Spleen (tissue), 11 donors: ENCODE results near the gene KLHL25. TPM values are rescaled to one million over a fixed set of nuclear protein-coding genes. Genes with fewer than 3 reads are reported as not detected.

Experiments
- DNase-seq: peaks from one replicate; pipeline ENCODE4 v3.0.0-alpha.2; 2020
- H3K27ac ChIP-seq, 8 donors: fragments of 200-600 bp; sonication (generic) in 7 of 8; 1 replicate in 4 of 8; 2 replicates in 4 of 8; pipeline versions ENCODE4 v1.5.0 to v1.8.0; 2016 to 2021; ENCODE audit warnings: inconsistent platforms in 4 of 8, mild to moderate bottlenecking in 4 of 8, moderate library complexity in 1 of 8
- H3K27me3 ChIP-seq, 7 donors: fragments of 200-600 bp; sonication (generic) in 6 of 7; replicated peaks in 1 of 7; 1 replicate in 4 of 7; 2 replicates in 3 of 7; pipeline versions ENCODE4 v1.5.0 to v1.8.0; 2016 to 2021; ENCODE audit warnings: inconsistent platforms in 3 of 7, mild to moderate bottlenecking in 1 of 7
- H3K36me3 ChIP-seq, 6 donors: fragments of 200-600 bp; sonication (generic) in 5 of 6; 1 replicate in 4 of 6; 2 replicates in 2 of 6; pipeline versions ENCODE4 v1.5.0 to v1.8.0; 2016 to 2021; ENCODE audit warnings: inconsistent platforms in 2 of 6
- H3K4me1 ChIP-seq, 6 donors: fragments of 200-600 bp; sonication (generic) in 5 of 6; 1 replicate in 3 of 6; 2 replicates in 3 of 6; pipeline versions ENCODE4 v1.5.0 to v1.8.0; 2016 to 2021; ENCODE audit warnings: inconsistent platforms in 3 of 6
- H3K4me3 ChIP-seq, 8 donors: fragments of 200-600 bp; sonication (generic) in 7 of 8; 1 replicate in 4 of 8; 2 replicates in 4 of 8; pipeline versions ENCODE4 v1.5.0 to v1.8.0; 2016 to 2021; ENCODE audit warnings: inconsistent platforms in 4 of 8, mild to moderate bottlenecking in 4 of 8, moderate library complexity in 2 of 8
- H3K9me3 ChIP-seq, 8 donors: fragments of 200-600 bp; sonication (generic) in 7 of 8; 1 replicate in 4 of 8; 2 replicates in 4 of 8; pipeline versions ENCODE4 v1.5.0 to v1.8.0; 2016 to 2021; ENCODE audit warnings: inconsistent platforms in 4 of 8
- CTCF ChIP-seq, 11 experiments: fragments of 200-600 bp in 7 of 11; fragments of 450-650 bp in 4 of 11; sonication (generic) in 4 of 11; IDR thresholded peaks in 8 of 11; conservative IDR thresholded peaks in 3 of 11; 1 replicate in 7 of 11; 2 replicates in 4 of 11; pipeline versions ENCODE4 v1.4.0 to v1.8.0; 2016 to 2021; ENCODE audit warnings: antibody characterized with exemption in 11 of 11, inconsistent platforms in 4 of 11, mild to moderate bottlenecking in 1 of 11
- POLR2A ChIP-seq, 3 donors: fragments of 450-650 bp; IDR thresholded peaks; one replicate each; pipeline ENCODE4 v1.5.1; 2017; ENCODE audit warnings: antibody characterized with exemption in 3 of 3, mild to moderate bottlenecking in 1 of 3
- POLR2AphosphoS5 ChIP-seq, 3 donors: sonication (generic); formaldehyde crosslinking; IDR thresholded peaks; one replicate each; pipeline ENCODE4 v1.5.1; 2017; ENCODE audit warnings: antibody characterized with exemption in 3 of 3
- WGBS, 5 donors: extraction: QIAGEN DNeasy Blood & Tissue Kit in 3 of 5; methylation state at CpG; one replicate each; pipeline versions ENCODE4 v1.1.5 to v1.1.7; 2013 to 2018; 5-methylcytosine and 5-hydroxymethylcytosine counted together
- intact Hi-C: fragments of 100-400 bp; cut with DNase I; formaldehyde crosslinking; loops from one replicate; pipeline ENCODE4 v1.15.0; 2023; ENCODE audit warnings: low total_unique reads
- polyA plus RNA-seq, 3 donors: library from polyadenylated mRNA; stranded (reverse); fragments of 200-250 nt; gene quantifications; one replicate each; pipeline ENCODE4 v1.2.1, GENCODE V29; 2013
- total RNA-seq, 7 donors: library from RNA; depleted of rRNA in 3 of 7; stranded (reverse); fragments of >200 nt in 3 of 7; fragmentation: NEBNext Ultra II Directional in 4 of 7; extraction: Animal tissue kit (Norgen Biotek cat#: 25700) in 4 of 7; gene quantifications; one replicate each; pipeline versions ENCODE4 v1.1.0 to v1.2.1, GENCODE V29; 2016 to 2021
- donor health status: healthy with polysubstance abuse.
- donor health status: DM: no; HTN: no; CAD: no; lungs with moderate emphysema.
- donor health status: DM: no; HTN: no; CAD: no.
- donor health status: Bipolar disorder and iron deficiency.
- donor health status: healthy.
- donor health status: DM: no; HTN: no; CAD: no.
- donor health status: DM: yes; HTN: yes; CAD: no.

KLHL25 gene
- total and polyA plus RNA-seq, 10 donors, result 1.00 to 4.6 (median 3.1) TPM

DNA sequence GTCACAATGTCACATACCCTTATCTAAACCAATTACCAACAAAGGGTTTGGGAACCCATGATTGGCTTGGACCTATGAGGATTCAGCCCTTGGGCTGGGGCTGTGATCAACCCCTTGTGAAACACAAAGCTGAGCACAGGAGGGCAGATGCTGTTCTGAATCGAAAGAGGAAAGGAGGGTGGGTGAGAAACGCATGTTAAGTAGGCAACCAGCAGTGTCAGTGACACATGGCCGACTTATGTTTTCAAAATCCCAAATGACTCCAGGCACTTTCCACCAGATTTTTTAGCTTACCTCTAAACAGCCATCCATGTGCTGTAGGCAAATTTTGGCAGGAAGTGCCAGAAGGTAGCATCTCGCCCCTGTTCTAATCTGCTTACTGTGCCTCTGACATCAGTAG lies 34.1 kb upstream of the KLHL25 start:
- no peak for DNase-seq
- H3K27me3 ChIP-seq, result peaks cover 0 to 6% (median 0%) of the 10 kb centered on the region in 7 donors
- WGBS, 5 donors, result 63 to 82% (median 71%) methylated on average over 4 of the region's 4 CpGs
- no peak overlapping the region for H3K4me3 ChIP-seq
- no peak overlapping the region for H3K27ac ChIP-seq
- TF ChIP-seq POLR2AphosphoS5 (IDR thresholded peaks at IDR 0.05) (no peak), POLR2A (IDR thresholded peaks at IDR 0.05) (no peak), CTCF (IDR thresholded peaks at IDR 0.05 in 8 of 11, conservative IDR thresholded peaks at IDR 0.05 in 3 of 11) (no peak)
- H3K36me3 ChIP-seq, result no peaks in the 10 kb centered on the region
- H3K4me1 ChIP-seq, result peaks cover 0 to 7% (median 0%) of the 10 kb centered on the region in 6 donors
- intact Hi-C loops, result no loop called here
- H3K9me3 ChIP-seq, result no peaks in the 10 kb centered on the region

DNA sequence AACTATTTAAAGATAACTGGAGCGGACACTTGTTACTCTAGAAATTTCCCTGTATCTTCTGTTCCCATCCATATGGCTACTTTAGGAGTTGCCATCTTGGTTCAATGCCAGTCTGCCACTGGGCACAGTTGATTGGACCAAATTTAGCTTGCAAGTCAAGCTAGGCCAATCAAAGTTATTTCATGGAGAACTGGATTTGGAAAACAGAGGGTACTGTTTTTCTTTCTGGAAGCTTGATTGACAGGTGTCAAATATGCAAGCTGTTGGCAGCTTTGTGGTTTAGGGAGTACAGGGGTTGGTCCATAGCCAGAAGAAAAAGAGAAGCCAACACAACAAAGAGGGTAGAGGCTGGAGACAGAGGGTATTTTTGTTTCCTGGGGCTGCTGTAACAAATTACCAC lies 33.4 kb upstream of the KLHL25 start:
- intact Hi-C loops, result no loop called here
- no peak overlapping the region for H3K27ac ChIP-seq
- WGBS, 5 donors, result 91 to 98% (median 94%) methylated on average over 1 of the region's 1 CpG
- no peaks in the 10 kb centered on the region for H3K9me3 ChIP-seq
- no peak for DNase-seq
- H3K4me3 ChIP-seq, result no peak overlapping the region
- TF ChIP-seq CTCF (IDR thresholded peaks at IDR 0.05 in 8 of 11, conservative IDR thresholded peaks at IDR 0.05 in 3 of 11), result no peak
- no peak for TF ChIP-seq POLR2AphosphoS5 (IDR thresholded peaks at IDR 0.05)
- no peak for TF ChIP-seq POLR2A (IDR thresholded peaks at IDR 0.05)
- peaks cover 0 to 10% (median 0%) of the 10 kb centered on the region in 7 donors for H3K27me3 ChIP-seq
- peaks cover 0 to 7% (median 0%) of the 10 kb centered on the region in 6 donors for H3K4me1 ChIP-seq
- H3K36me3 ChIP-seq, result no peaks in the 10 kb centered on the region

GRCh38 chr15:85826756-85827515 lies 32.2 kb upstream of the KLHL25 start:
- no peak for DNase-seq
- Histone ChIP-seq H3K4me1 (peaks cover 0 to 7% (median 0%) of the 10 kb centered on the region in 6 donors), H3K4me3 (no peak overlapping the region), H3K27me3 (peaks cover 0 to 20% (median 0%) of the 10 kb centered on the region in 7 donors), H3K9me3 (no peaks in the 10 kb centered on the region), H3K27ac (no peak overlapping the region), H3K36me3 (no peaks in the 10 kb centered on the region)
- intact Hi-C loops, result no loop called here
- TF ChIP-seq POLR2A (IDR thresholded peaks at IDR 0.05) (no peak), CTCF (IDR thresholded peaks at IDR 0.05 in 8 of 11, conservative IDR thresholded peaks at IDR 0.05 in 3 of 11) (no peak), POLR2AphosphoS5 (IDR thresholded peaks at IDR 0.05) (no peak)
- WGBS, 5 donors, result 69 to 80% (median 73%) methylated on average over 7 of the region's 7 CpGs

- Histone ChIP-seq H3K27me3 (peaks cover 0 to 25% (median 0%) of the 10 kb centered on the region in 7 donors), H3K9me3 (no peaks in the 10 kb centered on the region), H3K27ac (no peak overlapping the region), H3K4me3 (no peak overlapping the region), H3K4me1 (peaks cover 0 to 7% (median 0%) of the 10 kb centered on the region in 6 donors), H3K36me3 (no peaks in the 10 kb centered on the region)
- no peak for DNase-seq
- 49 to 96% (median 70%) methylated on average over 2 of the region's 2 CpGs for WGBS, 5 donors
- intact Hi-C loops, result no loop called here
- no peak for TF ChIP-seq POLR2AphosphoS5 (IDR thresholded peaks at IDR 0.05)
- no peak for TF ChIP-seq CTCF (IDR thresholded peaks at IDR 0.05 in 8 of 11, conservative IDR thresholded peaks at IDR 0.05 in 3 of 11)
- no peak for TF ChIP-seq POLR2A (IDR thresholded peaks at IDR 0.05)
These were observed 31.0 kb upstream of the KLHL25 start for GRCh38 chr15:85825719-85826118.
